Osteocyte (in vitro differentiated cells): ENCODE measurements around the gene LRRC36. TPM values are rescaled to one million over a fixed set of nuclear protein-coding genes. Genes with fewer than 3 reads are reported as not detected.
A peak's percentile ranks its signal among the peaks of the same experiment; 100 is the strongest.

ENCODE experiments used
- DNase-seq: peaks from one replicate; pipeline ENCODE4 v3.0.0; 2021; ENCODE audit warnings: mixed read lengths; ENCODE audit not compliant: unreplicated experiment; ENCODE audit errors: extremely low spot score
- H3K27ac Mint-ChIP-seq: one replicate; pipeline ENCODE4 v1.8.0; 2021; ENCODE audit warnings: mild to moderate bottlenecking, mixed read lengths; ENCODE audit not compliant: unreplicated experiment
- H3K27me3 Mint-ChIP-seq: one replicate; pipeline ENCODE4 v1.8.0; 2021; ENCODE audit warnings: mixed read lengths; ENCODE audit not compliant: unreplicated experiment
- H3K36me3 Mint-ChIP-seq: one replicate; pipeline ENCODE4 v1.8.0; 2021; ENCODE audit warnings: mixed read lengths; ENCODE audit not compliant: unreplicated experiment
- H3K4me1 Mint-ChIP-seq: one replicate; pipeline ENCODE4 v1.8.0; 2021; ENCODE audit warnings: mixed read lengths; ENCODE audit not compliant: unreplicated experiment
- H3K4me3 Mint-ChIP-seq: one replicate; pipeline ENCODE4 v1.8.0; 2021; ENCODE audit warnings: mild to moderate bottlenecking, moderate library complexity, mixed read lengths; ENCODE audit not compliant: unreplicated experiment
- H3K9me3 Mint-ChIP-seq: one replicate; pipeline ENCODE4 v1.8.0; 2021; ENCODE audit warnings: mixed read lengths; ENCODE audit not compliant: unreplicated experiment
- CTCF ChIP-seq: fragments of 200-600 bp; sonication (generic); IDR thresholded peaks from 2 replicates; pipeline ENCODE4 v1.5.0; 2021; ENCODE audit warnings: antibody characterized with exemption, mild to moderate bottlenecking, moderate library complexity
- total RNA-seq: library from RNA; stranded (reverse); gene quantifications from 2 replicates; pipeline ENCODE4 v1.2.1, GENCODE V29; 2021

The LRRC36 gene
- total RNA-seq, 1 donor from 2014 or later = not detected

GRCh38 chr16:67336116-67336515 lies 9.5 kb downstream of the LRRC36 start:
- Mint-ChIP-seq H3K27me3 (peaks cover 2% of the 10 kb centered on the region), H3K27ac (no peak overlapping the region), H3K4me3 (no peak overlapping the region), H3K4me1 (no peaks in the 10 kb centered on the region), H3K9me3 (no peaks in the 10 kb centered on the region), H3K36me3 (no peaks in the 10 kb centered on the region)
- DNase-seq = no peak
- TF ChIP-seq CTCF = no peak

GRCh38 chr16:67336648-67337047 lies 10.0 kb downstream of the LRRC36 start:
- Mint-ChIP-seq H3K4me1 (no peaks in the 10 kb centered on the region), H3K27ac (no peak overlapping the region), H3K36me3 (no peaks in the 10 kb centered on the region), H3K4me3 (no peak overlapping the region), H3K9me3 (no peaks in the 10 kb centered on the region), H3K27me3 (peaks cover 5% of the 10 kb centered on the region)
- TF ChIP-seq CTCF = no peak
- no peak for DNase-seq

GRCh38 chr16:67339453-67339852 lies 12.8 kb downstream of the LRRC36 start:
- Mint-ChIP-seq H3K36me3 (no peaks in the 10 kb centered on the region), H3K4me3 (no peak overlapping the region), H3K4me1 (no peaks in the 10 kb centered on the region), H3K27me3 (peaks cover 16% of the 10 kb centered on the region), H3K27ac (no peak overlapping the region), H3K9me3 (no peaks in the 10 kb centered on the region)
- DNase-seq = no peak
- peak; percentile 56 for TF ChIP-seq CTCF

GRCh38 chr16:67341250-67341649 lies 14.6 kb downstream of the LRRC36 start:
- Mint-ChIP-seq H3K4me1 (no peaks in the 10 kb centered on the region), H3K27ac (no peak overlapping the region), H3K4me3 (no peak overlapping the region), H3K27me3 (peaks cover 23% of the 10 kb centered on the region), H3K36me3 (no peaks in the 10 kb centered on the region), H3K9me3 (no peaks in the 10 kb centered on the region)
- DNase-seq = no peak
- no peak for TF ChIP-seq CTCF

GRCh38 chr16:67342616-67343015 lies 16.0 kb downstream of the LRRC36 start:
- no peaks in the 10 kb centered on the region for H3K9me3 Mint-ChIP-seq
- no peaks in the 10 kb centered on the region for H3K36me3 Mint-ChIP-seq
- TF ChIP-seq CTCF = no peak
- no peak overlapping the region for H3K27ac Mint-ChIP-seq
- H3K27me3 Mint-ChIP-seq = peaks cover 30% of the 10 kb centered on the region
- no peak for DNase-seq
- no peak overlapping the region for H3K4me3 Mint-ChIP-seq
- no peaks in the 10 kb centered on the region for H3K4me1 Mint-ChIP-seq
